DMS153 treated with DMSO at 0.1 percent for 48 hours (cell line): Measurements from ENCODE around the gene KL.

Source experiments
- DNase-seq: peaks from one replicate; lab custom pipeline; 2025; ENCODE audit not compliant: unreplicated experiment; lab: John Stamatoyannopoulos, UW

KL gene

DNA sequence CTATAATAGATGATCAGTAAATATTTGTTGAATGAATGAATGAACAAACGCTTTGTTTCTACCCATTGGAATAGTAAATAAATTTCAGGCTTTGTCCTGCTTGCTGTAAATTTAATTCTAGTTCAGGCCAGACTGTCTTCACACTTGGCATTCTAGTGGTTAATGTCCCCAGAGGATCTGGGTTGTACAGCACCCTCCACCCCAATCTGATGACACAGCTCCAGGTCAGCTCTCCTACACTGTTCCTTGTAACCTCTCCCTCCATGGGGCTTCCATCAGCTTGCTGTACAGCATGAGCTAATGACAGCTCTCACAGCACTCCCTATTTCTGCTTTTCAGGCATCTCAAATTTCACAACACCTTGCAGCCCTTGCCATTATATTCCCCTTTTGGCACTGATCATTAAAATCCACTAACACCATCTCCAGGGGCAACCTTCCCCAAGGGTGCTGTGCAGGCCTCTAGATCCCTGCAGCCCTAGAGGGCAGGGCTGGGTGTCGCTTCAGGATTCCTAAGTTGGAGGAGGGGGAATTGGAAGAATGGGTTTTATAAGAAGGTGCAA, 12.7 kb upstream of the KL start:
- peak; percentile 53 for DNase-seq

DNA sequence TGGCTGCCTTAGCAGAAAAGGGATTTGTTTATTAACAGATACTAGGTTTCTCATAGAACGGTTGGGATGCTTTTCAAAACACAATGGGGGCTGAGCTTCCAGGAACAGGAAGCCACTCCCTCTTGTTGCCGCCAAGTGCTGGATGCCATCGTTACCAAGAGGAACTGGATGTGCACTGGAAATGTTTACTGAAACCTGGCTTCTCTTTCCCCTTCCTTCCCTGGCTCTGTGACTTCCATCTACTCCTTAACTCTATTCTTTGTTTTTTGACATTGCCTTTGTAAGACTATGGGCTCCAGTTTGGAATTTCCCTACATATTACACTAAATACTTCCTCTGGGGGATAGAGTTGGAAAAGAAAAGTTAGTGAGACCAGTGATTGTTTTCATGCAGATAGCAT, 11.7 kb upstream of the KL start:
- peak; percentile 32 for DNase-seq

- no peak for DNase-seq
Measured at GRCh38 chr13:33006134-33006533, 10.1 kb upstream of the KL start.

DNA sequence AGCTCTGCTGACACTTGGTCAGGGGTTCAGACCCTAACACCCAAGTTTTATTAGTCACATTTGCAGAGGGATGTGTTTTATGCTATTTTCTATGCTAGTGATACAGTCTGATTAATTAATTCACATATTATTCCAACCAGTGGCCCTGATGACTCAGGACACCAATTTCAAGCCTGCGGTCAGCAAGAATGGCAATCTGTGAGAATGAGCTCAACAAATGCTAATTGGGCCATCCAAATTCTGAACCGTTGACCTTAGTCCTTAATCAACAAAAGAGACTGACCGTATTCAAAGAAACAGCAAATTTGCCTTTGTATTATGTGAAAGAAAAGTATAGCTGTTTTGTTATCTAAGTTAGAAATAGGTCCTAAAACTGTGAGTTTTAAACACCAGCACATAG, 9.6 kb upstream of the KL start:
- no peak for DNase-seq

- DNase-seq = no peak
Measured at GRCh38 chr13:33007237-33007636, 9.0 kb upstream of the KL start.

DNA sequence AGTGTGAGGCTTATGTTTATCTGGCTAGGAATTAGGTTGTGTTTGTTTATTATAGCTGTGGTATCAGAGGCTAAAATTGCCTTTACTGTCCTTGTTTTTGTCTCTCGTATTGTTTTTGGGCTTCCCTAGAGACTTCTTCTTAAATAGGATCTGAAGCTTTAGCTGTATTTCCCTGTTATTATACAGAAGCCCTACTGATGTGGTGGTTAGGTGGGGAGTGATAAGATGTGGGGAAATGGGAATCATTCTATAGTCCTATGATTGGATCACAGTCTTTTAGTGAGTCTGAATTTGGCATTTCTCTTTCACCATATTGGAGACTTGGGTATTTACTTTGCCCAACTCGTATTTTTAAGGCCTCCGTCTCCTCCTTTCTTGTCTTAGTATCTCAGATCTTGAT, 8.3 kb upstream of the KL start:
- DNase-seq = no peak

GRCh38 chr13:33008946-33009722, 7.1 kb upstream of the KL start:
- no peak for DNase-seq

- no peak for DNase-seq
Measured at GRCh38 chr13:33011828-33012470, 4.3 kb upstream of the KL start.

DNA sequence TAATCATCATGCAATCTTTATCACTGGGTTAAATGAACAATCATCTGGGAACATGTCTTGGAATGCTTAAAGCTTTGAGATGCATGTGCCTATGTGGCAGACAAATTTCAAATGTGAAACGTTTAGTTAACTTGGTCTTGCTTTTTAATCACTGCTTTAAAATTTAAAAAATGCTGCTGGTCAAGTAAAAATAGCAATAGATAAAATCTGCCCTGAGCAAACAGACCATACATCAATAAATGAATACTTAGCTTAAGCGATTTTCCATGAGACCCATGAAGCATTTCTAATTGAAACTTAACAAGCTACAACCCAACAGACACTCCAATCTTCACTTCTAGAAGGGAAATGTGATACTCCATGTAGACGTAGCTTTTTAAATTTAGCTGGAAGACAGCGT, 1.9 kb upstream of the KL start:
- DNase-seq = no peak

- no peak for DNase-seq
Measured at GRCh38 chr13:33015241-33015668, 968 bp upstream of the KL start.

DNA sequence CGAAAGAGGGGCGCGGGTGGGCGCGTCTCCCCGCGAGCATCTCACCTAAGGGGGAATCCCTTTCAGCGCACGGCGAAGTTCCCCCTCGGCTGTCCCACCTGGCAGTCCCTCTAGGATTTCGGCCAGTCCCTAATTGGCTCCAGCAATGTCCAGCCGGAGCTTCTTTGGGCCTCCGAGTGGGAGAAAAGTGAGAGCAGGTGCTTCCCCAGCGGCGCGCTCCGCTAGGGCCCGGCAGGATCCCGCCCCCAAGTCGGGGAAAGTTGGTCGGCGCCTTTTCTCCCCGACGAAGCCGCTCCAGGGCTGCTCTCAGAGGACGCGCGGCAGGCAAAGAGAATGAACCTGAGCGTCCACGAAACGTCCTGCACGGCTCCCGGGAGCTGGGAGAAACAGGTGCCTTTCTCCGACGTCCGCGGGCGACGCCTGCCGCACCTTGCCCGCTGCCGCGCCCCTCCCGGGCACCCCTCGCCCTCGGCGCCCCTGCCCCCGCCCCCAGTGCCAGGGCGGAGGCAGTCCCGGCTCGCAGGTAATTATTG, 366 bp upstream of the KL start:
- peak; percentile 2 for DNase-seq

DNA sequence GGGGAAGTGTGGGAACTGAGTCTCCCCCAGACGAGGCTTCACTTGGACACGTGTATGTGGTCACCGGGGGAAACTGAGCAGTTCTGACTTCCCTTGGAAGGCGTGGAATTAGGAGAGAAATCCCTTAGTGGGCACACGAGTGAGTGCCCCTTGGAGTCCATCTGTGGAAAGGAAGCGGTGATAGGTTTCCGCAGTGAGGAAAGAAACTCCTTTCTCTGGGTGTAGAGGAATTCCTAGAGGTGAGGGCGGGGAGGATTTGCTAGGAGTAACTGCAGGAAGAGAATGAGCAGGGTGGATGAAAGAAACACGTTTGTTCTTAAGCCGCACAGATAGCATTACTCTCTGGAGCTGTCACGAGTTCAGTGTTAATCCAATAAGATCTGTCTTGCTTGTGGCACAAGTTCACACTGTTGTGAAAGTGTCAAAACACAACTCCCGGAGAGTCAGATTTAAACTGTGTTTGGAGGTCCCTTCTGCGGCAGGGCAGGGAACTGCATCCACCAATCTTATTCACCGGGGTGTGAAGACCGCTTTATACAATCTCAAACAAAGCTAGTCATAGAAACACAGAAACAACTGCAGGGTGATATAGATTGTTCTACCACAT, 1.2 kb downstream of the KL start:
- DNase-seq = peak; percentile 38

DNA sequence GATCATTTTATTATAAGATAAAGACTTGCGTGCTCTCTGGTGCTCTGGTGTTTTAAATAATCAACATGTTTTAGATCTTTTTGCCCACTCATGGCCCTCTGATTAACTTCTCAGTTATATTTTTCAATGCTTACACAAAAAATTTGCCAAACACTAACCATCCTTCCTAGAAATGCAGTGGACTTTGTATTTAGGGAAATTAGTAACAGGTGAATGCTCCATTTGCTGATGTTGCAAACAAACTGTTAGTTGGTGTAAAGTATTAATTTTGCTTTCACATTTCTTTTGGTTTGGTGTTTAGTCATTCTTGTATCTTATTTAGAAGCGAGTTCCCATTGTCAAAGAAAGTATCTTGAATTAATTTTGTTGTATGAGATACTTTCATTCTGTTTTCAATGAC, 2.7 kb downstream of the KL start:
- no peak for DNase-seq

DNA sequence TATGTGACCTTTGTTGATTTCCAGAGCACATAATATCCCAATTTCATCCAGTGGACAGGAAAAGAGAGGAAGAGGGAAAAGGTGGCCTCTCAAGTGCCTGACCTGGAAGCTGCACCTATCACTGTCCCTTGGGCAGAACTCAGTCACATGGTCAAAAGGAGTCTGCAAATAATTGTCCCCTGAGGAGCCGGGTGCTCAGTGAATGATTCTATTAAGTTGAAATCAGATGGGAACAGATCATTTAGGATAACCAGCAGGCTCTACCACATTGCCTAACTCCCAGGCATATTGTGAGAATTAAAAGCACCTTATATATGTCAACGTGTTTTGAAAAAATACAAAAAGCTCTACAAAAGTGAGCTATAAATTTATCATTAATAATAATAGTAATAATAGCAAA, 6.8 kb downstream of the KL start:
- DNase-seq = no peak

DNA sequence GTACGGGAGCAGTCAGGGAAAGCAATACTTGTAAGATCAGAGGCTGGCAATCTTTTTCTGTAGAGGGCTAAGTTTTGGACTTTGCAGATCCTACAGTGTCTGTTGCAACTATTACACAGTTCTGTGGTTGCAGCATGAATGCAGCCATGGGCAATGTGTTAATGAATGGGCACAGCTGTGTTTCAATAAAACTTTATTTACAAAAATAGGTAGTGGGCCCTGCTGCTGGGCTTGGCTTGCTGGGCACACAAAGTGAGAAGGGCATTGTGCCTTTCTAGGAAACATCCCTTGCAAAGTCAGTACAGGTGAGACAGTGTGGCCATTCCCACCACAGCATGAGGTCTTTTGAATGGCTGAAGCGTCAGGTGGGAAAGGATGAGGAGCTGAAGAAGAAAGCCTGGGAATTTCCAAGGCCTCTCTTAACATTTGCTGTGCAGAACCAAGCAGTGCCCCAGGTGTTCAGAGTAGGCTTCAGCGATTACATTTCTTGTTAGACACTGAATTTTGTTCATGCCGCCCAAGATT, 9.1 kb downstream of the KL start:
- DNase-seq = no peak

- no peak for DNase-seq
Measured at GRCh38 chr13:33026489-33027152, 10.4 kb downstream of the KL start.

GRCh38 chr13:33028620-33029019, 12.4 kb downstream of the KL start:
- DNase-seq = no peak

GRCh38 chr13:33031277-33031676, 15.1 kb downstream of the KL start:
- DNase-seq = no peak

DNA sequence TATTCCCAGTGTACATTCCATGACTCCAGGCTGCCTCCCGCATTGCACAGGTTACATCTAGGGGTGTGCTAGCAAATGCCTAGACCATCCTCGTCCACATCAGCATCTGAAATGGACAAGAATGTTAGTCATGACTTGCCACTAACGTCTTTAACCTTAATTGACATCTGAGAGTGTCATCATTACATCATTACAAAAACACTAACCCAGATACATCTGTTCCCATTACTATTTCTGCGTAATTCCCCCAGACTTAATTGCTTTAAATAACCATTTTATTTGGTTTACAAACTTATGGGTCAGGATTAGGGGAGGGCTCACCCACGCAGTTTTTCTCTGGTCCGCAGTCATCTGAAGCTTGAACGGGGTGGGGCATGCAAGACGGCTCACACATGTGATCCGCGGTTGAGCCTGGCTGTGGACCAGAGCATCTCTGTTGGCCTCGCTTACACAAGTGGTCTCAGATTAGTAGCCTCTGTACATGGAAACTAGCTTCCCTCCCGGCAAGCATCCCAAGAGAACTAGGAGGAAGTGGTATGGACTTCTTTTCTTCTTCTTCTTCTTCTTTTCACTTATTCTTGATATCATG, 15.9 kb downstream of the KL start:
- no peak for DNase-seq

DNA sequence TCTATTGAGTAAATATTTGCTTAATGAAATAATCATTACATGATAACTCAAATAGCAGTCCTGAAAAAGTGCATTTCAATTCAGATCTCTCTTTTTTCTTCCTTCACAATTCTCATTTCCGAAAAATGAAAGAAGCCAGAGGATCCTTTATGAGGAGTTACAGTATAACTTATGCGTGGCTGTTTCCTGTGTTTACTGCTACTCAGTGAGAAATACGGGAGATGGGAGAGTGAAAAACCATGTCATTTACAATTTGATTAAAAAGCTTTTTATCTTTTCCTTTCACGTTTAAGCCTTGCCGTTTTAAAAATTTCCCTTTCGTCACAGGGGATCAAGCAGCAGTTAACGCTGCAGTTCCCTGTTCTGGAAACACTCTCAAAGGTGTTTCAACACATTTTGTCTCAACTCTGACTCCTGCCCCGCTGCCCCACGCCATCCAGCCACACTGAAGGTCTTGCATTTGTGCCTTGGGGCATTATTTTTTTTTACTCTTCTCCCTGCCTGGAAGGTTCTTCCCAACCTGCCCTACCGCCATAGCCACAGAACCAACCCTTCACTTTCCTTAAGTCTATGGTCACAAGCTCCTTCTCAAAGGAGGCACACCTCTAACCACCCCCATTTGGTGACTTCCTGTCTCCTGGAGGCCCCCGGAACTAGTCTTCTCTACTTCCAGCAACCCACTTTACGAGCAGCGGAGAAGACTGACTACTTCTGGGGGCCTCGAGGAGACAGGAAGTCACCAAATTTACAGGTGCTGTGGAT, 17.0 kb downstream of the KL start:
- DNase-seq = no peak
